HG03432 (cell line): ENCODE results near the gene UBE2E2.

Experiments
- ATAC-seq: cut with Tn5 transposase; IDR thresholded peaks from one replicate; pipeline ENCODE4 v1.9.1; 2021; ENCODE audit warnings: mild to moderate bottlenecking, moderate library complexity; ENCODE audit not compliant: unreplicated experiment

UBE2E2 gene

DNA sequence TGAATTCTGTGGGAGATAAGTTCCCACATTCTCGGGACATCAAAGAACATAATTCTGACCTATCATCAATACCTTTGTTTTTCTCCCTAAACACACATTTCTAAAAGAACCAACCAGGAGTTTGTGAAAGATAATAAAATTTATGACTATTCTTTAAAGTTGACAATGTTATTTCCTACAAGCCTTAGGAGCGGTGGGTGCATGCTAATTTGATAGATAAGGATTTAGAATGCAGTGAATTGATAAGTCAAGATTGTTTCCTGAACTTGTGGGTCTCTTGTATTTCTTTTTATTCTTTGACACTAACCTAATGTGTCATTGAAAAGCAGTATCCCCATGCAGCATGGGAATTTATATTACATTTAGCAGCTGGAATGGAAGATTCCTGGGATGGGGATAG lies 10.3 kb upstream of the UBE2E2 start:
- no peak for ATAC-seq

- ATAC-seq: no peak
These were observed 9.3 kb upstream of the UBE2E2 start for GRCh38 chr3:23193831-23194230.

- no peak for ATAC-seq
These were observed 4.3 kb upstream of the UBE2E2 start for GRCh38 chr3:23198801-23199200.

DNA sequence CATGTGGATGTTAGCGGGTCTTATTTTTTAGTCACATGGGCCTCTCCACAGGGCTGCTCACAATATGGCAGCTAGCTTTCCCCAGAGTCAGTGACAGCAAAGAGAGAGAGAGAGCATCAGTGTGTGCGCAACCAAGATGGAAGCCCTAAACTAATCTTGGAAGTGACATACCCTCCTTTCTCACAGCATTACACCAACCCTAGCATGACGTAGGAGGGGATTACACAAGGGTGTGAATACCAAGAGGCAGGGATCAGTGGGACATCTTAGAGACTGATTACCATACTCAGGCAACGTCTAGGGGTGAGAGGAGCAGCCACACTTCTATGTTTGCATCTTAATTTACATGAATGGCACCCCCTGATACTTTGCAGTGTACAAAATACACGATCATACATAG lies 3.5 kb upstream of the UBE2E2 start:
- ATAC-seq: no peak

GRCh38 chr3:23201154-23201838 lies 1.8 kb upstream of the UBE2E2 start:
- ATAC-seq: no peak

DNA sequence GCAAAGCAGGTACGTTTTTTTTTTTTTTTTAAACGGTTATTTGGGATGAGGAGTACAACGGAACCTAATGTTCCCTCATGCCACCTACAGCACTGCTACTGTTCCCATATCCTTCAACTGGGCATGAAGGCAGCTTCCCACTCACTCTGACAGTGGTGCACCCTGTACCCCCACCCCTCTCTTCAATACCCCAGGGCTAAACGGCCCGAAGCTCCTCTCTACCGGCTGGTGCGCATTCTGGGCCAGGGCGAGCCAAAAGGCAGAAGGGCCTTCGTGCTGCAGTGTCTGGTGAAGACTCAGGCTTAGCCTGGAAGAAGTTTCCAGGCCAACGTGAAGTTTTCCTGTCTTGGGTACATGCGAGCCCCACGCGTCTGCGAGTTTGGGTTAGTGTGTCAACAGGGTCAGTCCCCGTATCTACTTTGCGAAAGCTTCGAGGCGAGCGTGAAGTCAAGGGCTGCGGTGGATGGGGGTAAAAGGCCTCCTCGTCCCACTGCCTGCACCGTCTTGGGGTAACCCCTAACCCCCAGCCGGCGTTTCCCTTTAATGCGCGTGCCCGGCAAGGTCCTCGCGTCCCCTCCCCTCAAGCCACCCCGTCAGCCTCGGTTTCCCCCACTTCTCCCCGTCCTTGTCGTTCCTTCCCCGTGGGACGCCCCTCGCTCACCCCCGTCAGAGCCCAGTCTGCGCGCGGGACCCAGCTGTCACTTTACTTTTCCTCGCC lies 765 bp upstream of the UBE2E2 start:
- ATAC-seq: peak; percentile 28

DNA sequence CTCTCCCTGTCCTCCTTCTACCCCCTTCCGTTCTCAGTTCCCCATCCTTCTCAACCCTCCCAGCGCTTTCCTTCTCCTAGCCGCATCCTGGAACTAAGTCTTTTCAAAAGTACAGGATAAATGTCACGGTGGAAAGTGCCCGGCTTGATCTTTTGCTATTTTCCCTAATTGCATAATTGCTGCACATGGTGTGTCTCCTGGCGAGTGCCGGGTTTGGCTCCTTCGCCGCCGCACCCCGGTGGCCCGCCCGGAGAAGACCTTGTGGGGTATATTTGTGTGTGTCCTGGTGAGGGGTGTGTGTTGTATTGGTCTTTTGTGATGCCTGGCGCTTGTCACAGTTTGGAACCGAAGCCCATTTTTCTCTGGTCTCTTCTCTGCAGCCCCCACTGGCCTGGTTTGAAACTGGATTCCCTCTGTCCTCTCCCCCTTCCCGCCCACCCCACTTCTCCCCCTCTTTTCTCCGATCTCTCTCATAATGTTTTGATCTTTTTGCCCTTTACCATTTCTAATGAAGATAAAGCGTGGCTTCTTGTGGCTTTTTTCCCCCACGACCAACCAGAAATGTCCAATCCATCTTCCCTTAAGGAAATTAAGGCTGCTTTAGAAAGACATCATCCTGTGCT lies 692 bp downstream of the UBE2E2 start:
- ATAC-seq: peak; percentile 11

DNA sequence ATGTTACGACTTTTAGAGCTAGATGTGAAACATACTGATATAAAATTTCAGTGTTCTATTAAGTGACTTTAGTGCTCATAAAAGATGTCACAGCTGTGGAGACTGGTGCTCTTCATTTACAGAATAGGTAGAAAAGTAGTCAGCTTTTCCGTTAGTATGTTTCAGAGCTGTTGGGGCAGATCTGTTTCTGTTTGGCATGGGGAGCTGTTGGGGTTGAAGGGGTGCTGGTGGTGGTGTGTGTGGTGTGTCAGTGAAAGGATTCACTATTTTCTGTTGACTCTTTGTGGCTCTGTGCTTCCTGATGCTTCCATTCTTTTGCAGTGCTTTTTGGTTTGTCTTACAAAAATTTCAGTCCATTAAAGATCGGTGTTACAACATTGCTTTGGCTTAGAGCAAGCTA lies 3.2 kb downstream of the UBE2E2 start:
- ATAC-seq: no peak

- no peak for ATAC-seq
These were observed 6.0 kb downstream of the UBE2E2 start for GRCh38 chr3:23209103-23209502.

- ATAC-seq: no peak
These were observed 6.8 kb downstream of the UBE2E2 start for GRCh38 chr3:23209747-23210487.

- no peak for ATAC-seq
These were observed 10.7 kb downstream of the UBE2E2 start for GRCh38 chr3:23213813-23214212.

DNA sequence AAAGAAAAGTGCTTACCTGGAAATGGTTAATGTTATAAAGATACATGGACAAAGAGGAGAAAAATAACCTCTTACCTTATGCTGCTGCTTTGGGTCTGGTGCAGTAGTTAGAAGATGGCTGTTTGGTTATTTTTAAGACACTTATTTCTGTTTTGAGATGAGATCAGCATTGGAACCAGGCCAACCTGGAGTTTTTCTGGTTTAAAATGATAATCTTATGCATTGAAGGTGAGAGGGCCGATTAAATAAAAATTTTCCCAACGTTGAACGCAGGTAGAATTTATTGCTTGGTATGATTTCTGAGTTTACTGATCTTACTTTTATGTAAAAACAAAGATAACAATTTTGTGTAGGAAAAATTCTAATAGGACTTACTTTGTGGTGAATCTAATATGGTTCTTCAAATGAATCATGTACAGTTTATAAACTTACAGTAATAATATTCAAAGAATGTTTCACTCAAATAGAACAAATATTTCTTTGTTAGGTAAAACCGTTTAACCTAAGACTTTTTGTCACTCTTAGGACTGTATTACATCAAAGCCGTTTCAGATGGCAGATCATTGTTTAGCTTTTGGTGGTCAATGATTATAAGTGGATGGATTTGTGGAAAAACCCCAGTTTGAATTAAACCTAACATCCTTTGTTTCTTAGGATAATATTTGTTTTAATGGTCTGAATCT lies 14.9 kb downstream of the UBE2E2 start:
- no peak for ATAC-seq

- peak; percentile 63 for ATAC-seq
These were observed 16.0 kb downstream of the UBE2E2 start for GRCh38 chr3:23219117-23219516.

- ATAC-seq: peak; percentile 57
These were observed 16.4 kb downstream of the UBE2E2 start for GRCh38 chr3:23219552-23219951.

DNA sequence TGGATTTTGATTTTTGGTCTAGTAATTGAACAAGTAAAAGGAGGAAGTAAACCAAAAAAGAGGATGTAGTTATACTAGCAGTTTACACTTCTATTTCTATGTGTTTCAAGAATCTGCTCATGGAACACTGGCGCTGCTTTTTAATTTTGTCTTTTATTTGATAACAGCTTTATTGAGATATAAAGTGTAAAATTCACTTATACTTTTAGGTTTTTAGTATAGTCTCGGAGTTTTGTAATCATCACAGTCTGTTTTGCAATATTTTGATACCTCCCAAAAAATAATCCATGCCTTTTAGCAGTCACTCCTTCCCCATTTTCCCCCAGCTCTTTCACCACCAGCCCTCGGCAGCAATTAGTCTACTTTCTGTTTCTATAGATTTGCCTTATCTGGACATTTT lies 18.0 kb downstream of the UBE2E2 start:
- peak; percentile 25 for ATAC-seq

DNA sequence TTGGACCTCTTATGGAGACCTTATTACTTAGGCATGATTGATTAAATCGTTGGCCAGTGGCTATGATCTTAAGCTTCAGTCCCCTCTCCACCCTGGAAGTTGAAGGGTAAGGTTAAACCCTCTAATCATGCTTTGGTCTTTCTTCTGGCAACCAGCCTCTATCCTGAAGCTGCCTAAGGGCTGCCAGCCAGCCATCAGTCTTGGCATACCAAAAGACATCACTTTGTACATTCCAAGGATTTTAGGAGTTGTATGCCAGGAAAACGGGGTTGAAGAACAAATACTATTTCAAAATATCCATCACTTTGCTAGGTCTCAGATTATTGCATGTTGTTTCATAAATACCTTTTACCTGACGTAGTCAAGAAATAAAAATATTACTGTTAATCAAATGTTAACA lies 28.9 kb downstream of the UBE2E2 start:
- no peak for ATAC-seq

DNA sequence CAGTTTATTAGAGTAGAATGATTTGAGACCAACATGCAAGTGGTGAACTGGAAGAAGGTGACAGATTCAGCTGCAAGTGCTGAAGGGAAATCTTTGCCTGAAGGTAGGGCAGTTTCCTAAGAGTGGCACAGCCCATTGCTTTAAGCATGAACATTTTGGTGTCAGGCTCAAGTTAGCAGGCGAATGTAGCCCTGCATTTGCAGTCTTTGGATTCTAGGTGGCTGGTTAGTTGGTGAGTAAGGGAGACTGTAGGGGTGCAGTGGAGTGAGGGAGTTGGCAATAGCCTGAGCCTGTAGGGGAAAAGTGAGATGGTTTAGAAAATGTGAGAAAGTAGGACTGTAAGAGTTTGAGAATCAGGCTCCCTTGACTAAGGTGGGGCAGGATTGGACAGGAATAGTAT lies 29.7 kb downstream of the UBE2E2 start:
- no peak for ATAC-seq

DNA sequence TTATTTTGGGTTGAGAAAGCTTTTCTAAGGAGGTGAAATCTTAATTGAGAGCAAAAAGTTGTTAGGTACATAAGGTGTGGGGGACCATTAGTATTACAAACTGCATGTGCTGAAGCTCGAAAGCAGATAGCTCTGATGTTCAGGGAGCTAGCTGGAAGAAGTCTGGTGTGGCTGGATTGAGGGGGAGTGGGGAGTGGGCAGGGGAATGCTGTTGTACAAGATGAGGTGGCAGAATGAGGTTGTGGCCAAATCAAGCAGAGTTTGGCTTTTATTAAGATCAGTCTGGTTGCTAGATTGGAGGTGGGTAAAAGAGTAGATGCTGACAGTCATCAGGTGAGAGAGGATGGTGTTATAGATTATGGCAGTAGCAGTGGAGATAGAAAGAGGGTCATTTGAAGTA lies 32.1 kb downstream of the UBE2E2 start:
- no peak for ATAC-seq

DNA sequence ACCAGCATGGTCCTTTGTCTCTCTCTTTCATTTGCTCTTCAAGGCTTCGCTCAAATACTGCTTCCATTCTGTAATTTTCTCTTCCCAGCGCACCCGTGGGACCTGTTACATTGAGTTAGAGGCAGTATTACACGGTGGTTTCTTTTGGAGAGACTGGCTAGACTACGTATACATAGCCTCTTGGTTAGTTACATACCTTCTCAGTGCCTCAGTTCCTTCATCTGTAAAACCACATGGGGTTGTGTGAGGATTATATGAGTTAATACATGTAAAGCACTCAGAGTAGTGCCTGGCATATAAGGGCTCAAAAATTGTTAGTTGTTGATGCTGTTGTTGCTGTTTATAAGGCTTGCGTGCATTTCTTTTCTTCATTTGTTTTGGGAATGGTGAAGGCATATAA lies 33.8 kb downstream of the UBE2E2 start:
- ATAC-seq: no peak

- no peak for ATAC-seq
These were observed 35.0 kb downstream of the UBE2E2 start for GRCh38 chr3:23238156-23238555.

- no peak for ATAC-seq
These were observed 35.5 kb downstream of the UBE2E2 start for GRCh38 chr3:23238578-23238977.
